Stimulated activated CD4-positive, alpha-beta T cell treated with anti-CD3 and anti-CD28 coated beads, Interleukin-12 subunit alpha, Interleukin-12 subunit beta, amount 100 ng/mL, for 4 hours (primary cell): Measurements from ENCODE around the gene PUDP.
"Not testable (repeated sequence)": the region's sequence is repeated elsewhere in the genome, so short reads cannot be mapped to it uniquely, and the experiment has no call there.

Experiments
- DNase-seq: peaks from one replicate; pipeline ENCODE4 v3.0.0-alpha.2; 2020

The PUDP gene

DNA sequence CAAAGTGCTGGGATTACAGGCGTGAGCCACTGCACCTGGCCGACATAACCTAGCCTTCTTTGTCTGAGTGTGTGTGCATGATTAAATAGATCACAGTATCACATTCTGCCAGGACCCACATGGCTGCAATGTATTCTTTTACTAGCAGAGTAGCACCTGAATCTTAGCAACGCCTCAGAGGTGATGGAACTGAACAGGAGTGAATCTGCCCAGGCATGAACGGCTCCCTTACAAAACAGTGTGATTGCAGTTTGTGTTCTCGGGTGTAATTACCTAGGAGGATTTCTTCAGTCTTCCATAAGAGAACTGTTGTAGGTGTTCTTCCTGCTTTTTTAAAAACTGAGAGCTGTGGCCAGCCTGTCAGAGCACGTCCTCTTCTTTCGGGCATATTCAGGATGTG, 123.1 kb downstream of the PUDP start:
- DNase-seq: no peak

- DNase-seq: not testable (repeated sequence)
Observed at GRCh38 chrX:7022996-7023395, 125.0 kb downstream of the PUDP start.

GRCh38 chrX:7021991-7022390, 126.0 kb downstream of the PUDP start:
- DNase-seq: no peak

GRCh38 chrX:7019555-7019954, 128.4 kb downstream of the PUDP start:
- no peak for DNase-seq

DNA sequence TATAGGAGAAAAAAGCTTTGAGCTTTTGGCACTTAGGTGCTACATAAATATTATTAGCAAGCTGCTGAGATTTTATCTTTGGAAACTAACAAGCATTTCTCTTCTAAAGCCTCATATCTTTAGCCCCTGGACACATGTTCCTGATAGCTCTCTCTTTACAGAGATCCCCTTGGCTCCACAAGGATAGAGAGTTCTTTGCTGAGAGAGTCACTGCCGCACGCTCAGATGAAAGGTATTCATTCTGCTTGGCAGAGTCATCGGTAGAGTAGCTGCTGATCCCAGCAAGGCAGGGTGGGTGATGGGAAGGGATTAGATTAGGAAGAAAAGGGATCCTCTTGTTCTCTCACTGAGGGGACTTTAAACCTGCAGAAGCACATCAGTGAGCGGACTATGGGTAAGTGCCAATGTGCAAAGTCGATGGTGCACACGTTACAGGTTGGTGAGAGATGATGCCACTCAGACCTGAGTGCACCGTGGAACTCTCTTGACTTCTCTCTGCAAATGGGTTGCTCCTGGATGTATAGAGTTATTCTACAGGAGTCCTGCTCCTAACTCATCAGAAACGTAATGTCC, 135.6 kb downstream of the PUDP start:
- DNase-seq: not testable (repeated sequence)

DNA sequence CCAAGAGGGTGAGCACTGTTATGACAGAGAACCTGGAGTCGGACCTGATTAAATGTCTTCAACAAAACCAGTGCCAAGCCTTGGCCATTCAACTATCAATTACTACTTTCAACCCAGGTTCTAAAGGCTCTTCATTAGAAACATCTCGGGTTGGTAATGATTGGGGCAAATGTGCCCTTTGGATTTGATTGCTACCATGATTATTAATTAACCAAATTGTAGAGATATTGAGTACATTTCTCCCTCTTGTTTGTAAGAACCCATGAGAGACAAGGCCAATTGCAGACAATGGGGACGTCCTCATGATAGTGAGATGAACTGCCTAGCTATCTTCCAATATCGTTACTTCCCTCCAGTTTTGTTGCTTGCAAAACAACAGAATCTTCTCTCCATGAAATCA, 137.1 kb downstream of the PUDP start:
- not testable (repeated sequence) for DNase-seq

GRCh38 chrX:7007328-7007727, 140.6 kb downstream of the PUDP start:
- not testable (repeated sequence) for DNase-seq
